HepG2 (cell line): ENCODE results near the gene ADAT3. TPM values are rescaled to one million over a fixed set of nuclear protein-coding genes. Genes with fewer than 3 reads are reported as not detected.

ENCODE experiments used
- ATF6 ChIP-seq: sonication (generic); formaldehyde crosslinking; conservative IDR thresholded peaks from 2 replicates; pipeline ENCODE4 v1.4.0; 2020; ENCODE audit warnings: missing genetic modification reagents
- CHD2 ChIP-seq: IDR thresholded peaks from 2 replicates; pipeline ENCODE4 v1.6.1; 2011; ENCODE audit warnings: low read depth, low read length, improper control_type of control experiment
- ELF4 ChIP-seq: sonication (generic); formaldehyde crosslinking; IDR thresholded peaks from 2 replicates; pipeline ENCODE4 v1.5.0; 2020; ENCODE audit warnings: missing genetic modification reagents, mild to moderate bottlenecking, moderate library complexity, borderline replicate concordance
- GZF1 ChIP-seq: sonication (generic); formaldehyde crosslinking; IDR thresholded peaks from 2 replicates; pipeline ENCODE4 v1.5.1; 2020; ENCODE audit warnings: mild to moderate bottlenecking, missing genetic modification reagents
- HNRNPL ChIP-seq: fragments of 200-400 bp; formaldehyde crosslinking; IDR thresholded peaks from 2 replicates; pipeline ENCODE4 v1.6.1; 2017; ENCODE audit warnings: mild to moderate bottlenecking, low read depth, low read length
- HOXD1 ChIP-seq: sonication (generic); formaldehyde crosslinking; IDR thresholded peaks from 2 replicates; pipeline ENCODE4 v1.5.0; 2020; ENCODE audit warnings: missing genetic modification reagents
- MTF2 ChIP-seq: sonication (generic); formaldehyde crosslinking; IDR thresholded peaks from 2 replicates; pipeline ENCODE4 v1.5.0; 2020; ENCODE audit warnings: missing genetic modification reagents, borderline replicate concordance
- NR2F2 ChIP-seq: IDR thresholded peaks from 2 replicates; pipeline ENCODE4 v1.6.1; 2012; ENCODE audit warnings: low read depth, inconsistent platforms, borderline replicate concordance
- PAWR ChIP-seq: sonication (generic); formaldehyde crosslinking; IDR thresholded peaks from 2 replicates; pipeline ENCODE4 v1.4.0; 2020; ENCODE audit warnings: missing genetic modification reagents, mild to moderate bottlenecking, borderline replicate concordance
- TAF15 ChIP-seq: fragments of 200-400 bp; formaldehyde crosslinking; IDR thresholded peaks from one replicate; pipeline ENCODE4 v1.6.1; 2018; ENCODE audit warnings: mild to moderate bottlenecking, low read depth, low read length; ENCODE audit not compliant: poor library complexity, severe bottlenecking
- TCF7L2 ChIP-seq: IDR thresholded peaks from 2 replicates; pipeline ENCODE4 v1.6.1; 2011; ENCODE audit warnings: mild to moderate bottlenecking, low read depth, low read length, moderate library complexity
- TOPORS ChIP-seq: sonication (generic); formaldehyde crosslinking; IDR thresholded peaks from 2 replicates; pipeline ENCODE4 v1.8.0; 2023; ENCODE audit warnings: mild to moderate bottlenecking, missing genetic modification reagents
- ZBTB1 ChIP-seq: sonication (generic); formaldehyde crosslinking; IDR thresholded peaks from 2 replicates; pipeline ENCODE4 v1.4.0; 2020; ENCODE audit warnings: missing genetic modification reagents, borderline replicate concordance
- ZFP37 ChIP-seq: sonication (generic); formaldehyde crosslinking; IDR thresholded peaks from 2 replicates; pipeline ENCODE4 v1.4.0; 2020; ENCODE audit warnings: missing genetic modification reagents, borderline replicate concordance
- ZMAT3 ChIP-seq: sonication (generic); formaldehyde crosslinking; conservative IDR thresholded peaks from 2 replicates; pipeline ENCODE4 v1.7.0; 2021; ENCODE audit warnings: missing genetic modification reagents
- ZMYM2 ChIP-seq: sonication (generic); formaldehyde crosslinking; IDR thresholded peaks from 2 replicates; pipeline ENCODE4 v1.8.0; 2022; ENCODE audit warnings: mild to moderate bottlenecking, missing genetic modification reagents
- ZNF142 ChIP-seq: sonication (generic); formaldehyde crosslinking; IDR thresholded peaks from 2 replicates; pipeline ENCODE4 v1.4.0; 2020; ENCODE audit warnings: missing genetic modification reagents
- ZNF547 ChIP-seq: sonication (generic); formaldehyde crosslinking; IDR thresholded peaks from 2 replicates; pipeline ENCODE4 v1.5.1; 2020; ENCODE audit warnings: mild to moderate bottlenecking, missing genetic modification reagents
- ZNF616 ChIP-seq: sonication (generic); formaldehyde crosslinking; IDR thresholded peaks from 2 replicates; pipeline ENCODE4 v1.5.0; 2020; ENCODE audit warnings: low read depth, mild to moderate bottlenecking, missing genetic modification reagents
- ZNF772 ChIP-seq: sonication (generic); formaldehyde crosslinking; IDR thresholded peaks from 2 replicates; pipeline ENCODE4 v1.5.0; 2020; ENCODE audit warnings: mild to moderate bottlenecking, missing genetic modification reagents
- polyA plus RNA-seq, 8 experiments: library from polyadenylated mRNA; depleted of rRNA in 3 of 8; stranded (reverse) in 7 of 8; unstranded in 1 of 8; fragments of >200 nt; fragmentation: Illumina TruSeq in 4 of 8; extraction: Trizol in 4 of 8; gene quantifications; 2 replicates each; pipeline versions ENCODE4 v1.2.1 to v1.2.3, GENCODE V29; 2011 to 2016; ENCODE audit warnings: low read depth in 4 of 8, missing spikeins in 1 of 8, mixed read lengths in 1 of 8; ENCODE audit not compliant: insufficient read depth in 1 of 8
- total RNA-seq, 5 experiments: library from RNA; depleted of rRNA; stranded (reverse); fragments of >200 nt; fragmentation: Illumina TruSeq; extraction: Trizol; gene quantifications; 2 replicates each; pipeline ENCODE4 v1.2.3, GENCODE V29; 2016; ENCODE audit warnings: low read depth in 1 of 5
- TF ChIP-seq, protein P1 (sequence below): sonication (generic); formaldehyde crosslinking; IDR thresholded peaks from 2 replicates; pipeline ENCODE4 v1.4.0; 2020; ENCODE audit warnings: missing genetic modification reagents, borderline replicate concordance

Gene ADAT3
- total and polyA plus RNA-seq, 2 of the 13 experiments (the other 11 are each of a cell fraction or from before 2014, with no cell fraction given) = 0.95 to 3.5 TPM

- no peak for TF ChIP-seq ELF4 (CRISPR knock-in tag)
- no peak for TF ChIP-seq TOPORS (CRISPR knock-in tag)
- no peak for TF ChIP-seq GZF1 (CRISPR knock-in tag)
- no peak for TF ChIP-seq ZBTB1 (CRISPR knock-in tag)
- 0 out of 2 replicates have a peak, but pooled peaks have one; percentile 5 for TF ChIP-seq HOXD1
- TF ChIP-seq, protein P1, sequence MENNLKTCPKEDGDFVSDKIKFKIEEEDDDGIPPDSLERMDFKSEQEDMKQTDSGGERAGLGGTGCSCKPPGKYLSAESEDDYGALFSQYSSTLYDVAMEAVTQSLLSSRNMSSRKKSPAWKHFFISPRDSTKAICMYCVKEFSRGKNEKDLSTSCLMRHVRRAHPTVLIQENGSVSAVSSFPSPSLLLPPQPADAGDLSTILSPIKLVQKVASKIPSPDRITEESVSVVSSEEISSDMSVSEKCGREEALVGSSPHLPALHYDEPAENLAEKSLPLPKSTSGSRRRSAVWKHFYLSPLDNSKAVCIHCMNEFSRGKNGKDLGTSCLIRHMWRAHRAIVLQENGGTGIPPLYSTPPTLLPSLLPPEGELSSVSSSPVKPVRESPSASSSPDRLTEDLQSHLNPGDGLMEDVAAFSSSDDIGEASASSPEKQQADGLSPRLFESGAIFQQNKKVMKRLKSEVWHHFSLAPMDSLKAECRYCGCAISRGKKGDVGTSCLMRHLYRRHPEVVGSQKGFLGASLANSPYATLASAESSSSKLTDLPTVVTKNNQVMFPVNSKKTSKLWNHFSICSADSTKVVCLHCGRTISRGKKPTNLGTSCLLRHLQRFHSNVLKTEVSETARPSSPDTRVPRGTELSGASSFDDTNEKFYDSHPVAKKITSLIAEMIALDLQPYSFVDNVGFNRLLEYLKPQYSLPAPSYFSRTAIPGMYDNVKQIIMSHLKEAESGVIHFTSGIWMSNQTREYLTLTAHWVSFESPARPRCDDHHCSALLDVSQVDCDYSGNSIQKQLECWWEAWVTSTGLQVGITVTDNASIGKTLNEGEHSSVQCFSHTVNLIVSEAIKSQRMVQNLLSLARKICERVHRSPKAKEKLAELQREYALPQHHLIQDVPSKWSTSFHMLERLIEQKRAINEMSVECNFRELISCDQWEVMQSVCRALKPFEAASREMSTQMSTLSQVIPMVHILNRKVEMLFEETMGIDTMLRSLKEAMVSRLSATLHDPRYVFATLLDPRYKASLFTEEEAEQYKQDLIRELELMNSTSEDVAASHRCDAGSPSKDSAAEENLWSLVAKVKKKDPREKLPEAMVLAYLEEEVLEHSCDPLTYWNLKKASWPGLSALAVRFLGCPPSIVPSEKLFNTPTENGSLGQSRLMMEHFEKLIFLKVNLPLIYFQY (CRISPR knock-in tag) = no peak
- no peak for TF ChIP-seq ZFP37 (CRISPR knock-in tag)
- TF ChIP-seq ZNF616 = no peak
- peak; percentile 89 for TF ChIP-seq ZMYM2 (CRISPR knock-in tag)
- TF ChIP-seq ZMAT3 (CRISPR knock-in tag) = no peak
- TF ChIP-seq PAWR (CRISPR knock-in tag) = no peak
- no peak for TF ChIP-seq TCF7L2
- no peak for TF ChIP-seq ZNF142 (CRISPR knock-in tag)
- no peak for TF ChIP-seq ATF6
- TF ChIP-seq ZNF547 (CRISPR knock-in tag) = no peak
- no peak for TF ChIP-seq MTF2
- no peak for TF ChIP-seq HNRNPL
- no peak for TF ChIP-seq NR2F2
- TF ChIP-seq CHD2 = no peak
- no peak for TF ChIP-seq TAF15
- TF ChIP-seq ZNF772 = 0 out of 2 replicates have a peak, but pooled peaks have one; percentile 69
Observed at GRCh38 chr19:1904860-1905109, 414 bp upstream of the ADAT3 start (continued).
